WERI-Rb-1 (cell line): ENCODE measurements around the gene TBXAS1.

Source experiments
- DNase-seq: peaks from one replicate; pipeline ENCODE4 v3.0.0-alpha.2; 2020
- H3K27ac ChIP-seq: fragments of 250-450 bp; sonication (Bioruptor Pico); 2 replicates; pipeline ENCODE4 v1.5.1; 2020; ENCODE audit warnings: mild to moderate bottlenecking, moderate library complexity
- H3K27me3 ChIP-seq: fragments of 250-450 bp; sonication (Bioruptor Pico); 2 replicates; pipeline ENCODE4 v1.5.1; 2021; ENCODE audit warnings: mild to moderate bottlenecking, low read depth, moderate library complexity; ENCODE audit not compliant: insufficient read depth, severe bottlenecking
- H3K36me3 ChIP-seq: fragments of 250-450 bp; sonication (Bioruptor Pico); 2 replicates; pipeline ENCODE4 v1.5.1; 2020; ENCODE audit warnings: mild to moderate bottlenecking, moderate library complexity
- H3K4me3 ChIP-seq: 2 replicates; pipeline ENCODE4 v1.5.1; 2011; ENCODE audit warnings: low read depth, mild to moderate bottlenecking, control low read depth, low read length
- H3K9me3 ChIP-seq: fragments of 250-450 bp; sonication (Bioruptor Pico); 2 replicates; pipeline ENCODE4 v1.5.1; 2021; ENCODE audit warnings: mild to moderate bottlenecking, moderate library complexity; ENCODE audit not compliant: severe bottlenecking
- TF ChIP-seq, protein P1 (sequence below): IDR thresholded peaks from 2 replicates; pipeline ENCODE4 v1.5.1; 2011; ENCODE audit warnings: low read depth, mild to moderate bottlenecking, control low read depth, inconsistent platforms, low read length

The TBXAS1 gene

DNA sequence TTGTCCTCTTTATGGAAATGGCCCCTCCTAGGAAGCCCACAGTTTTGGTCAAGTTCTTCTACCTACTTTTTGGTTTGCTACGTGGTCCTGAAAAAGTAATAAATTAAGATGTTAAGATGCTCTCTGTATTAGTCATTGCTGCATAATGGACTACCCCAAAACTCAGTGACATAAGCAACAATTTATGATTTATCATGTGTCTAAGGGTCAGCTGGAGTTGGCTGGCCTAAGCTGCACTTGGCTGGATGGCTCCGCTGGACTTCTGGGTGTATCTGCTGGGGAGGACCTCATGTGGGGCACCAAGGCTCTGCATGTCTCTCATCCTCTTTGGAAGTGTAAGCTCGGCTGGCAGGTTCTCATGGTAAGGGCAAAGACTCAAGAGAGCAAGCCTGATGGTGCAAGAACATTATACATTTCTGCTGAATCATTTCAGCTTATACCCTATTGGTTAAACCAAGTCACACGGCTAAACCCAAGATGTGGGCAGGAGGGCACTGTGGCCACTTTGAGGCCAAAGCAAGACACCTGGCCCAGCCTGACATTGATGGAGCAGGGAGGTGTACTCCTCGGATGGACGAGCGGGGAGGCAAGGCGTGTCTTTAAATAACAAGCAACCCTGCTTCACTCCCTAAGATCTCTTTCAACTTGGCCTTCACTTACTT, 47.7 kb downstream of the TBXAS1 start:
- H3K4me3 ChIP-seq, result no peak overlapping the region
- H3K9me3 ChIP-seq, result no peaks in the 10 kb centered on the region
- H3K27me3 ChIP-seq, result no peaks in the 10 kb centered on the region
- TF ChIP-seq, protein P1, sequence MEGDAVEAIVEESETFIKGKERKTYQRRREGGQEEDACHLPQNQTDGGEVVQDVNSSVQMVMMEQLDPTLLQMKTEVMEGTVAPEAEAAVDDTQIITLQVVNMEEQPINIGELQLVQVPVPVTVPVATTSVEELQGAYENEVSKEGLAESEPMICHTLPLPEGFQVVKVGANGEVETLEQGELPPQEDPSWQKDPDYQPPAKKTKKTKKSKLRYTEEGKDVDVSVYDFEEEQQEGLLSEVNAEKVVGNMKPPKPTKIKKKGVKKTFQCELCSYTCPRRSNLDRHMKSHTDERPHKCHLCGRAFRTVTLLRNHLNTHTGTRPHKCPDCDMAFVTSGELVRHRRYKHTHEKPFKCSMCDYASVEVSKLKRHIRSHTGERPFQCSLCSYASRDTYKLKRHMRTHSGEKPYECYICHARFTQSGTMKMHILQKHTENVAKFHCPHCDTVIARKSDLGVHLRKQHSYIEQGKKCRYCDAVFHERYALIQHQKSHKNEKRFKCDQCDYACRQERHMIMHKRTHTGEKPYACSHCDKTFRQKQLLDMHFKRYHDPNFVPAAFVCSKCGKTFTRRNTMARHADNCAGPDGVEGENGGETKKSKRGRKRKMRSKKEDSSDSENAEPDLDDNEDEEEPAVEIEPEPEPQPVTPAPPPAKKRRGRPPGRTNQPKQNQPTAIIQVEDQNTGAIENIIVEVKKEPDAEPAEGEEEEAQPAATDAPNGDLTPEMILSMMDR, result no peak
- no peak overlapping the region for H3K27ac ChIP-seq
- no peaks in the 10 kb centered on the region for H3K36me3 ChIP-seq
- DNase-seq, result no peak

DNA sequence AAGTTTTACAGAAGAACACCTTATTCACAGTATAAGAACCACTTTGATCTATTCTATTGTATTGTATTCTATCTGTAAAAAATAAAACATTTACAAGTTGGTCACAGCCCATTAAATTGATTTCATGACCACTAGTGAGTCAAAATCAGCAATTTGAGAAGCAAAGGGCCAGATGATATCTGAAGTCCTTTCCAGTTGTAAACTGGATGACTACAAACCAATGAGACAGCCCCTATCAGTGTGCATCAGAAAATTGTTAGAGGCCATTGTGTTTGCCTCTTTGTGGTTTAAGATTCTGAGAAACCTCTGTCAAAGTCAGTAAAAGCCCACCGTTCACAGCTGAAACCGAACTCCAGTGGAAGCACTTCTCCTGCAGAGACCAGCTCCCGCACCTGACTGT, 54.8 kb downstream of the TBXAS1 start:
- Histone ChIP-seq H3K4me3 (no peak overlapping the region), H3K36me3 (no peaks in the 10 kb centered on the region), H3K9me3 (no peaks in the 10 kb centered on the region), H3K27ac (no peak overlapping the region), H3K27me3 (no peaks in the 10 kb centered on the region)
- TF ChIP-seq, protein P1, result no peak
- DNase-seq, result no peak

GRCh38 chr7:139884441-139884840, 55.4 kb downstream of the TBXAS1 start:
- no peaks in the 10 kb centered on the region for H3K27me3 ChIP-seq
- TF ChIP-seq, protein P1, result no peak
- H3K9me3 ChIP-seq, result no peaks in the 10 kb centered on the region
- no peak overlapping the region for H3K4me3 ChIP-seq
- no peak for DNase-seq
- no peak overlapping the region for H3K27ac ChIP-seq
- H3K36me3 ChIP-seq, result no peaks in the 10 kb centered on the region

DNA sequence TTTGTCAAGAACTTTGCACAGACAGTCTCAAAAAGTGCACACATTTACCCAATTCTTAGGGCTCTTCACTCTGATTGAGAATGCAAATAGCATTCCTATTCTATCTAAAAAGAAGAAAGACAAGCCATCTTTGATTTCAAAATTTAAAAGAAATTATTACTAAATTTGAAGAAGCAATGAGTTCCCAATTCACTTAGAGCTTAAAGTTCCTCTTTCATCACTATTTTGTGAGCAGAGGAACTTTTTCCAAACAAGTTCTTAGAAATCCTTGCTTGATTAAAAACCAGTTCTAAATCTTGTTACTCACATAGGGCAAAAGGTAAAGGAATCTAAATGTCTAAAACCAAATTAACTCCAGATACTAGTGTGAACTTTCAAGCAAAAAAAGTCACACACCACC, 56.4 kb downstream of the TBXAS1 start:
- DNase-seq, result no peak
- TF ChIP-seq, protein P1, result no peak
- Histone ChIP-seq H3K36me3 (no peaks in the 10 kb centered on the region), H3K27me3 (no peaks in the 10 kb centered on the region), H3K27ac (no peak overlapping the region), H3K9me3 (no peaks in the 10 kb centered on the region), H3K4me3 (no peak overlapping the region)

GRCh38 chr7:139886206-139886605, 57.1 kb downstream of the TBXAS1 start:
- DNase-seq, result no peak
- Histone ChIP-seq H3K9me3 (no peaks in the 10 kb centered on the region), H3K4me3 (no peak overlapping the region), H3K27me3 (no peaks in the 10 kb centered on the region), H3K27ac (no peak overlapping the region), H3K36me3 (no peaks in the 10 kb centered on the region)
- TF ChIP-seq, protein P1, result no peak

DNA sequence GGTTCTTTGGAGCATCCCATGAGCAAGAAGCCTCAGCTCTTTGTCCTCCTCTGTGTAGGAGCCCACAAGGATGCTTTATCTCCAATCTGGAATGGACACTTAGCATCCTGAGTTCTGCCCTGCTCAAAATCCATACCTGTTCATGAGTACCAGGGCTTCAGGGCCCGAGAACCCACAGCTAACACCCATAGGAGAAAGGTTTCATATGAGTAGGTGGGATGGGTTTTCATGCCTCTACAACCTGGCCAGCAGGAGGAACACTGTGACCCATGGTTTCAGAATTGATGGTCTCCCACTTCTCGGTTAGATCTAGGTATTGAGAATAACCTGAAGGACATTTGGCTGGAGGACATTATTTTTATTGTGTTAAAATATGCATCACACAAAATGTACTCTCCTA, 57.8 kb downstream of the TBXAS1 start:
- H3K9me3 ChIP-seq, result no peaks in the 10 kb centered on the region
- H3K36me3 ChIP-seq, result no peaks in the 10 kb centered on the region
- TF ChIP-seq, protein P1, result no peak
- H3K27ac ChIP-seq, result no peak overlapping the region
- no peak for DNase-seq
- H3K4me3 ChIP-seq, result no peak overlapping the region
- H3K27me3 ChIP-seq, result no peaks in the 10 kb centered on the region
